Neural progenitor cell (in vitro differentiated cells): ENCODE results near the gene TRIO. TPM values are rescaled to one million over a fixed set of nuclear protein-coding genes. Genes with fewer than 3 reads are reported as not detected.

Source experiments
- DNase-seq: peaks from one replicate; pipeline ENCODE4 v3.0.0-alpha.2; 2016; ENCODE audit warnings: low spot score
- H2AFZ ChIP-seq: fragments of 200-600 bp; sonication (generic); replicated peaks from 2 replicates; pipeline ENCODE4 v1.6.1; 2016; ENCODE audit warnings: antibody characterized with exemption
- H3F3A ChIP-seq: fragments of 200-600 bp; sonication (generic); 2 replicates; pipeline ENCODE4 v1.6.1; 2016; ENCODE audit warnings: antibody characterized with exemption, low read depth
- H3K27ac ChIP-seq: fragments of 200-600 bp; sonication (generic); 2 replicates; pipeline ENCODE4 v1.5.1; 2016; ENCODE audit warnings: mild to moderate bottlenecking
- H3K27me3 ChIP-seq: fragments of 200-600 bp; sonication (generic); 2 replicates; pipeline ENCODE4 v1.6.1; 2016; ENCODE audit warnings: mild to moderate bottlenecking, moderate library complexity
- H3K36me3 ChIP-seq: fragments of 200-600 bp; sonication (generic); 2 replicates; pipeline ENCODE4 v1.5.1; 2016
- H3K4me1 ChIP-seq: fragments of 200-600 bp; sonication (generic); 2 replicates; pipeline ENCODE4 v1.6.1; 2016; ENCODE audit warnings: mixed run types
- H3K4me2 ChIP-seq: fragments of 200-600 bp; sonication (generic); 2 replicates; pipeline ENCODE4 v1.6.1; 2016
- H3K4me3 ChIP-seq: fragments of 200-600 bp; sonication (generic); 2 replicates; pipeline ENCODE4 v1.5.1; 2016
- H3K79me2 ChIP-seq: fragments of 200-600 bp; sonication (generic); 2 replicates; pipeline ENCODE4 v1.6.1; 2016; ENCODE audit warnings: low read depth
- H3K9ac ChIP-seq: fragments of 200-600 bp; sonication (generic); 2 replicates; pipeline ENCODE4 v1.6.1; 2016
- H3K9me3 ChIP-seq: fragments of 200-600 bp; sonication (generic); 2 replicates; pipeline ENCODE4 v1.5.1; 2016; ENCODE audit warnings: low read depth
- H4K20me1 ChIP-seq: fragments of 200-600 bp; sonication (generic); 2 replicates; pipeline ENCODE4 v1.6.1; 2016; ENCODE audit warnings: low read depth
- H3K27ac Mint-ChIP-seq: 3 replicates; pipeline ENCODE4 v1.8.0; 2021; ENCODE audit warnings: mixed read lengths
- H3K27me3 Mint-ChIP-seq: 2 replicates; pipeline ENCODE4 v1.8.0; 2022; ENCODE audit warnings: low read depth, mild to moderate bottlenecking, inconsistent platforms, moderate library complexity, mixed read lengths; ENCODE audit not compliant: insufficient read depth
- H3K36me3 Mint-ChIP-seq: 3 replicates; pipeline ENCODE4 v1.8.0; 2021; ENCODE audit warnings: mixed read lengths
- H3K4me1 Mint-ChIP-seq: 3 replicates; pipeline ENCODE4 v1.8.0; 2021; ENCODE audit warnings: mixed read lengths
- H3K4me3 Mint-ChIP-seq: 3 replicates; pipeline ENCODE4 v1.8.0; 2021; ENCODE audit warnings: mild to moderate bottlenecking, moderate library complexity, mixed read lengths
- H3K9me3 Mint-ChIP-seq: 3 replicates; pipeline ENCODE4 v1.8.0; 2020; ENCODE audit warnings: mixed read lengths
- EZH2 ChIP-seq: fragments of 200-600 bp; sonication (generic); IDR thresholded peaks from 2 replicates; pipeline ENCODE4 v1.6.1; 2017; ENCODE audit warnings: antibody characterized with exemption, mild to moderate bottlenecking, moderate library complexity
- EZH2phosphoT487 ChIP-seq: fragments of 200-600 bp; sonication (generic); IDR thresholded peaks from 2 replicates; pipeline ENCODE4 v1.6.1; 2017; ENCODE audit warnings: antibody characterized with exemption
- total RNA-seq: library from RNA; depleted of rRNA; stranded (reverse); fragments of >200 nt; gene quantifications from 2 replicates; pipeline ENCODE4 v1.2.3, GENCODE V29; 2015; ENCODE audit warnings: low replicate concordance
- TF ChIP-seq, protein P1 (sequence below): fragments of 200-600 bp; sonication (generic); IDR thresholded peaks from 2 replicates; pipeline ENCODE4 v1.5.1; 2017; ENCODE audit warnings: antibody characterized with exemption, mild to moderate bottlenecking

The TRIO gene
- total RNA-seq, 1 donor from 2014 or later = 84.7 TPM

DNA sequence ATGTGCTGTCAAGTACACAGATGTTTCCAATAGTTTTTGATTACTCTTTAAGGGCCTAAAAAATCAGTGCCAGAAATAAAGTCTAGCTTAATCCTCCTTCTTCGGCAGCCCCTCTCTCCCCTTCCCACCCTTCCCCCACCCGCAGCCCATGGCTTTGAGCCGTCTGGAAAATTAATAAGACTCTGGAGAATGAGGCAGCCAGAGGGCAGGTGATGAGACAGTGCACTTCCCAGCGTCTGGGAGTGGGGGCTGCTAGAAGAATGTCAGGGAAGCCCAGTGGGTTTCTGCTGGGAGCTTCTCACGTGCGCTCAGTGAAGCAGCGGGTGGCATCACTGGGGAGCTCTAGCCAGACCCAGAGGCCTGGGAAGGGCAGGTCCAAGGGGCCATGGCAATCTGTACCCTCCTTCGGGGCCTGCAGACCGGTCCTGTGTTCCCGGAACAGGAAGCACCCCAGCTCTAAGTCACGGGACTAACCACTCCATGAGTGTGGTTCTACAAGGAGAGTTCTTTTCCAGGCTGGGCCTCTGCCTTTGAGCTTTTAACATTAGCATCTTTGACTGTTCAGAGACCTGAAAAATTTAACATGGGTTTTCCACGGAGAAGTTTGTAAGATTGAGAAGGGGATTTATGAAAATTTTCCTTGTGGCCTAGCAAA, 273.6 kb downstream of the TRIO start:
- H3K4me2 ChIP-seq = no peak overlapping the region
- peaks cover 41% of the 10 kb centered on the region for H3K4me1 ChIP-seq
- no peaks in the 10 kb centered on the region for H3K79me2 ChIP-seq
- H3K27me3 Mint-ChIP-seq = peaks cover 4% of the 10 kb centered on the region
- H3K4me3 ChIP-seq = no peak overlapping the region
- H3K9ac ChIP-seq = no peak overlapping the region
- DNase-seq = no peak
- peaks cover 50% of the 10 kb centered on the region for H3K36me3 Mint-ChIP-seq
- TF ChIP-seq EZH2 = no peak
- TF ChIP-seq, protein P1, sequence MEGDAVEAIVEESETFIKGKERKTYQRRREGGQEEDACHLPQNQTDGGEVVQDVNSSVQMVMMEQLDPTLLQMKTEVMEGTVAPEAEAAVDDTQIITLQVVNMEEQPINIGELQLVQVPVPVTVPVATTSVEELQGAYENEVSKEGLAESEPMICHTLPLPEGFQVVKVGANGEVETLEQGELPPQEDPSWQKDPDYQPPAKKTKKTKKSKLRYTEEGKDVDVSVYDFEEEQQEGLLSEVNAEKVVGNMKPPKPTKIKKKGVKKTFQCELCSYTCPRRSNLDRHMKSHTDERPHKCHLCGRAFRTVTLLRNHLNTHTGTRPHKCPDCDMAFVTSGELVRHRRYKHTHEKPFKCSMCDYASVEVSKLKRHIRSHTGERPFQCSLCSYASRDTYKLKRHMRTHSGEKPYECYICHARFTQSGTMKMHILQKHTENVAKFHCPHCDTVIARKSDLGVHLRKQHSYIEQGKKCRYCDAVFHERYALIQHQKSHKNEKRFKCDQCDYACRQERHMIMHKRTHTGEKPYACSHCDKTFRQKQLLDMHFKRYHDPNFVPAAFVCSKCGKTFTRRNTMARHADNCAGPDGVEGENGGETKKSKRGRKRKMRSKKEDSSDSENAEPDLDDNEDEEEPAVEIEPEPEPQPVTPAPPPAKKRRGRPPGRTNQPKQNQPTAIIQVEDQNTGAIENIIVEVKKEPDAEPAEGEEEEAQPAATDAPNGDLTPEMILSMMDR = no peak
- H3F3A ChIP-seq = peaks cover 4% of the 10 kb centered on the region
- H3K9me3 ChIP-seq = no peaks in the 10 kb centered on the region
- peaks cover 59% of the 10 kb centered on the region for H3K4me1 Mint-ChIP-seq
- H3K27ac Mint-ChIP-seq = peak overlapping the region; percentile 83
- no peak overlapping the region for H3K4me3 Mint-ChIP-seq
- no peaks in the 10 kb centered on the region for H3K9me3 Mint-ChIP-seq
- no peaks in the 10 kb centered on the region for H4K20me1 ChIP-seq
- H2AFZ ChIP-seq = no peak overlapping the region
- H3K27ac ChIP-seq = no peak overlapping the region
- no peaks in the 10 kb centered on the region for H3K36me3 ChIP-seq
- H3K27me3 ChIP-seq = no peaks in the 10 kb centered on the region

GRCh38 chr5:14417276-14417730, 274.2 kb downstream of the TRIO start:
- peaks cover 59% of the 10 kb centered on the region for H3K4me1 Mint-ChIP-seq
- no peak overlapping the region for H3K4me3 Mint-ChIP-seq
- H3K4me2 ChIP-seq = no peak overlapping the region

GRCh38 chr5:14417792-14418765, 274.9 kb downstream of the TRIO start:
- Histone ChIP-seq H3K9ac (no peak overlapping the region), H3K9me3 (no peaks in the 10 kb centered on the region), H3K36me3 (no peaks in the 10 kb centered on the region), H2AFZ (no peak overlapping the region), H3K4me1 (peaks cover 44% of the 10 kb centered on the region), H3K27me3 (no peaks in the 10 kb centered on the region), H3F3A (peaks cover 5% of the 10 kb centered on the region), H3K27ac (no peak overlapping the region), H3K79me2 (no peaks in the 10 kb centered on the region), H4K20me1 (peaks cover 5% of the 10 kb centered on the region), H3K4me3 (no peak overlapping the region), H3K4me2 (no peak overlapping the region)
- Mint-ChIP-seq H3K27me3 (no peaks in the 10 kb centered on the region), H3K4me1 (peaks cover 57% of the 10 kb centered on the region), H3K36me3 (peaks cover 57% of the 10 kb centered on the region), H3K27ac (peak overlapping the region; percentile 85), H3K4me3 (no peak overlapping the region), H3K9me3 (no peaks in the 10 kb centered on the region)
- TF ChIP-seq, protein P1 = no peak
- TF ChIP-seq EZH2 (no peak), EZH2phosphoT487 (no peak)
- no peak for DNase-seq

More at GRCh38 chr5:14417276-14417730, 274.2 kb downstream of the TRIO start:
- TF ChIP-seq EZH2 (no peak), EZH2phosphoT487 (no peak)
- TF ChIP-seq, protein P1 = no peak
- peaks cover 4% of the 10 kb centered on the region for H3F3A ChIP-seq
- peaks cover 4% of the 10 kb centered on the region for H3K27me3 Mint-ChIP-seq
- H2AFZ ChIP-seq = no peak overlapping the region
- H3K4me3 ChIP-seq = no peak overlapping the region
- no peaks in the 10 kb centered on the region for H4K20me1 ChIP-seq
- peak overlapping the region; percentile 83 for H3K27ac Mint-ChIP-seq
- peaks cover 41% of the 10 kb centered on the region for H3K4me1 ChIP-seq
- H3K27ac ChIP-seq = no peak overlapping the region
- no peak overlapping the region for H3K9ac ChIP-seq
- H3K27me3 ChIP-seq = no peaks in the 10 kb centered on the region
- H3K36me3 ChIP-seq = no peaks in the 10 kb centered on the region
- H3K9me3 Mint-ChIP-seq = no peaks in the 10 kb centered on the region
- DNase-seq = no peak
- no peaks in the 10 kb centered on the region for H3K9me3 ChIP-seq
- no peaks in the 10 kb centered on the region for H3K79me2 ChIP-seq
- H3K36me3 Mint-ChIP-seq = peaks cover 53% of the 10 kb centered on the region
